HCT116 (cell line): Measurements from ENCODE around the gene HEMGN.

Experiments used
- ATF3 ChIP-seq: IDR thresholded peaks from 2 replicates; pipeline ENCODE4 v1.6.1; 2012
- CEBPB ChIP-seq: IDR thresholded peaks from 2 replicates; pipeline ENCODE4 v1.6.1; 2012; ENCODE audit warnings: low read depth
- CTCF ChIP-seq, 3 experiments: fragments of 200-600 bp in 1 of 3; sonication (generic) in 1 of 3; IDR thresholded peaks in 2 of 3; conservative IDR thresholded peaks in 1 of 3; 2 replicates each; pipeline ENCODE4 v1.5.1; 2012 to 2017; ENCODE audit warnings: low read depth in 2 of 3, low read length in 2 of 3, antibody characterized with exemption in 1 of 3, borderline replicate concordance in 1 of 3, control low read depth in 1 of 3, mild to moderate bottlenecking in 1 of 3, mixed read lengths in 1 of 3, mixed run types in 1 of 3, moderate library complexity in 1 of 3; ENCODE audit not compliant: insufficient read depth in 1 of 3
- EZH2 ChIP-seq: fragments of 200-600 bp; sonication (generic); IDR thresholded peaks from 2 replicates; pipeline ENCODE4 v1.6.1; 2017; ENCODE audit warnings: antibody characterized with exemption, mixed run types
- FOSL1 ChIP-seq: IDR thresholded peaks from 2 replicates; pipeline ENCODE4 v1.6.1; 2012; ENCODE audit warnings: low read depth
- MAX ChIP-seq: IDR thresholded peaks from 2 replicates; pipeline ENCODE4 v1.6.1; 2012
- POLR2A ChIP-seq: IDR thresholded peaks from 2 replicates; pipeline ENCODE4 v1.7.0; 2011; ENCODE audit warnings: borderline replicate concordance; ENCODE audit not compliant: insufficient read depth, insufficient read length; ENCODE audit errors: extremely low read depth
- RAD21 ChIP-seq: IDR thresholded peaks from 2 replicates; pipeline ENCODE4 v1.6.1; 2012; ENCODE audit warnings: low read depth, mild to moderate bottlenecking
- REST ChIP-seq: IDR thresholded peaks from 2 replicates; pipeline ENCODE4 v1.6.1; 2012; ENCODE audit warnings: low read depth
- SIN3A ChIP-seq: IDR thresholded peaks from 2 replicates; pipeline ENCODE4 v1.6.1; 2012; ENCODE audit warnings: low read depth
- SRF ChIP-seq: IDR thresholded peaks from 2 replicates; pipeline ENCODE4 v1.6.1; 2012; ENCODE audit warnings: low read depth
- YY1 ChIP-seq: IDR thresholded peaks from 2 replicates; pipeline ENCODE4 v1.6.1; 2011; ENCODE audit warnings: low read length, low read depth, moderate library complexity, mild to moderate bottlenecking; ENCODE audit not compliant: insufficient replicate concordance; ENCODE audit errors: extremely low read depth
- ZFX ChIP-seq: fragments of 450-650 bp; IDR thresholded peaks from 2 replicates; pipeline ENCODE4 v1.6.1; 2017
- ZNF274 ChIP-seq: fragments of 200-500 bp; sonication (Bioruptor generic); IDR thresholded peaks from 2 replicates; pipeline ENCODE4 v1.6.1; 2014; ENCODE audit warnings: mild to moderate bottlenecking, low read depth, low read length, inconsistent platforms

GRCh38 chr9:97921959-97922724 lies 15.8 kb downstream of the HEMGN start, which contains the start of gene TRMO:
- TF ChIP-seq MAX = peak; percentile 98
- peak; percentile 97 for TF ChIP-seq POLR2A
- peak; percentile 38; the same call in 1 of the 2 replicates for TF ChIP-seq SRF
- no peak for TF ChIP-seq EZH2
- peak; percentile 73 for TF ChIP-seq ZFX
- TF ChIP-seq CTCF (IDR thresholded peaks at IDR 0.05 in 2 of 3, conservative IDR thresholded peaks at IDR 0.05 in 1 of 3; ENCODE audit: borderline replicate concordance in 1 of 3, insufficient read depth in 1 of 3, low read depth in 2 of 3, low read length in 2 of 3) = peak; percentile 26 to 78 (median 71); a peak in 4 of 6 replicates
- no peak for TF ChIP-seq REST
- no peak for TF ChIP-seq ZNF274
- TF ChIP-seq ATF3 = peak; percentile 85
- no peak; the same call in 1 of the 2 replicates for TF ChIP-seq FOSL1
- TF ChIP-seq SIN3A = peak; percentile 97
- no peak; the same call in 1 of the 2 replicates for TF ChIP-seq CEBPB
- TF ChIP-seq YY1 = peak; percentile 40
- TF ChIP-seq RAD21 = peak; percentile 65
